Activated CD4-positive, alpha-beta T cell treated with anti-CD3 and anti-CD28 coated beads, Interleukin-2, amount 10 ng/mL, durations not matched to agents 7 days and 5 days (primary cell): ENCODE measurements around the gene RBBP8NL. TPM values are rescaled to one million over a fixed set of nuclear protein-coding genes. Genes with fewer than 3 reads are reported as not detected.
"Not testable (repeated sequence)": the region's sequence is repeated elsewhere in the genome, so short reads cannot be mapped to it uniquely, and the experiment has no call there.

Experiments
- CTCF ChIA-PET: fragments of 350-600 bp; sonication (Branson Sonifier 250); formaldehyde crosslinking; loops from one replicate; lab custom pipeline; 2021; ENCODE audit warnings: antibody characterized with exemption; lab: Charles Lee
- POLR2A ChIA-PET: fragments of 350-600 bp; sonication (Branson Sonifier 250); formaldehyde crosslinking; loops from one replicate; lab custom pipeline; 2021; ENCODE audit warnings: antibody characterized with exemption; lab: Charles Lee
- DNase-seq: peaks from one replicate; pipeline ENCODE4 v3.0.0-alpha.2; 2020
- H3K27ac Mint-ChIP-seq: one replicate; pipeline ENCODE4 v1.8.0; 2021; ENCODE audit warnings: mild to moderate bottlenecking, moderate library complexity, mixed read lengths
- H3K27me3 Mint-ChIP-seq: one replicate; pipeline ENCODE4 v1.8.0; 2021; ENCODE audit warnings: mixed read lengths
- H3K36me3 Mint-ChIP-seq: one replicate; pipeline ENCODE4 v1.8.0; 2021; ENCODE audit warnings: low read depth, mixed read lengths
- H3K4me1 Mint-ChIP-seq: one replicate; pipeline ENCODE4 v1.8.0; 2021; ENCODE audit warnings: mixed read lengths
- H3K4me3 Mint-ChIP-seq: one replicate; pipeline ENCODE4 v1.8.0; 2021; ENCODE audit warnings: mild to moderate bottlenecking, moderate library complexity, mixed read lengths
- H3K9me3 Mint-ChIP-seq: one replicate; pipeline ENCODE4 v1.8.0; 2021; ENCODE audit warnings: mixed read lengths
- total RNA-seq, 2 experiments: library from RNA; stranded (reverse); gene quantifications; one replicate each; pipeline ENCODE4 v1.2.3, GENCODE V29; 2021

Gene RBBP8NL
- total RNA-seq, 2 experiments from 2014 or later, result not detected

- DNase-seq, result no peak
- POLR2A ChIA-PET, result no interaction called here
- Mint-ChIP-seq H3K27me3 (peaks cover 3% of the 10 kb centered on the region), H3K9me3 (no peaks in the 10 kb centered on the region), H3K4me1 (no peaks in the 10 kb centered on the region), H3K27ac (no peak overlapping the region), H3K4me3 (no peak overlapping the region), H3K36me3 (no peaks in the 10 kb centered on the region)
- CTCF ChIA-PET, result interaction anchor here (0.8 kb wide), 1 partner anchor 10 kb away, joined by 4 read pairs; no protein-coding TSS in a partner anchor
Observed at GRCh38 chr20:62428396-62429295, 1.3 kb upstream of the RBBP8NL start.

GRCh38 chr20:62428002-62428372 is 648 bp upstream of the RBBP8NL start:
- POLR2A ChIA-PET, result no interaction called here
- CTCF ChIA-PET, result interaction anchor here (0.8 to 1.3 kb wide), 2 partner anchors 9 kb away, joined by 4 read pairs; no protein-coding TSS in a partner anchor

GRCh38 chr20:62426699-62427131 is 624 bp downstream of the RBBP8NL start:
- H3K27me3 Mint-ChIP-seq, result no peaks in the 10 kb centered on the region
- H3K36me3 Mint-ChIP-seq, result no peaks in the 10 kb centered on the region
- DNase-seq, result no peak
- CTCF ChIA-PET, result interaction anchor here (0.8 to 1.3 kb wide), 2 partner anchors 11 to 17 kb away, joined by 4 read pairs; no protein-coding TSS in a partner anchor
- POLR2A ChIA-PET, result no interaction called here
- H3K4me3 Mint-ChIP-seq, result no peak overlapping the region
- no peak overlapping the region for H3K27ac Mint-ChIP-seq
- no peaks in the 10 kb centered on the region for H3K9me3 Mint-ChIP-seq
- no peaks in the 10 kb centered on the region for H3K4me1 Mint-ChIP-seq

More at GRCh38 chr20:62428002-62428372, 648 bp upstream of the RBBP8NL start:
- no peak for DNase-seq
- Mint-ChIP-seq H3K4me3 (no peak overlapping the region), H3K36me3 (no peaks in the 10 kb centered on the region), H3K9me3 (no peaks in the 10 kb centered on the region), H3K4me1 (no peaks in the 10 kb centered on the region), H3K27ac (no peak overlapping the region), H3K27me3 (no peaks in the 10 kb centered on the region)

DNA sequence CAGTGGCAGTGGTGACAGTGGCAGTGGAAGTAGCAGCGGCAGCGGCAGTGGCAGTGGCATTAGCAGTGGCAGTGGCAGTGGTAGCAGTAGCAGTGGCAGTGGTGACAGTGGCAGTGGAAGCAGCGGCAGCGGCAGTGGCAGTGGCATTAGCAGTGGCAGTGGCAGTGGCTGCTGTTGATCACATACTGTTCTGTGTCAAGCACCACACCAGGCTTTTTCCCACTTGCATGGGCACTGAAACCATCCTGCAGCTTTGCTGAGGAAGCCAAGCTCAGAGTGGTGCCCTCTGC is 1.3 kb downstream of the RBBP8NL start:
- CTCF ChIA-PET, H3K36me3 Mint-ChIP-seq, POLR2A ChIA-PET, H3K27ac Mint-ChIP-seq, DNase-seq, H3K4me1 Mint-ChIP-seq, H3K4me3 Mint-ChIP-seq, H3K9me3 Mint-ChIP-seq, H3K27me3 Mint-ChIP-seq: not testable (repeated sequence)

DNA sequence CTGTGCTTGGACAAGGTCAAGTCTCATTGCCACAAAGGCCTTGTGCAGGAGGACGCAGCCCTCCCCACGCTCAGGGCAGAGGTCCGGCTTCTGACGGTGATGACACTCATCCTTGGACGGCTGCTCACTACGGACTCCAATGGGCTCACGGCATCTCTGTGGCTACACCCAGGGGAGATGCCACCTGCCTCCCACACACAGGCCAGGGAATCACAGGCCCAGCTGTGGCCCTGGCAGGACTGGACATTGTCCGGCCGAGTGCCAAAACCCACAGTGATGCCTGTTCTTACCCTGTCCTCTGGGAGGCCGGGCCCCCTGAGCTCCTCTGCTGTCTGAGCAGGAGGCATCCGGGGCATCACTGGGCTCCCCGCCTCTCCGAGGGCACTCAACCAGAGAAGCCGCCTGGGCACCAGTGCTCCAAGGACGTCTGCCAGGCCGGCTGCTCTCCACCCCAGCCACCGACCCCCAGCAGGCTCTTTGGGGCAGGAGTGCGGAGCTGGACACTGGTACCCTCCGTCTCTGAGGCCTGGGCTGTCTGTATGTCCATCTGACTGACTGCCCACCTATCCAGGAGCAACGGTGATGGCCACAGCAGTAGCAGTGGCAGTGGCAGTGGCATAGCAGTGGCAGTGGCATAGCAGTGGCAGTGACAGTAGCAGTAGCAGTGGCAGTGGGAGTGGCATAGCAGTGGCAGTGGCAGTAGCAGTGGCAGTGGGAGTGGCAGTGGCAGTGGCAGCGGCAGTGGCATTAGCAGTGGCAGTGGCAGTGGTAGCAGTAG is 1.9 kb downstream of the RBBP8NL start:
- DNase-seq, result no peak
- Mint-ChIP-seq H3K4me3 (no peak overlapping the region), H3K9me3 (peaks cover 6% of the 10 kb centered on the region), H3K4me1 (no peaks in the 10 kb centered on the region), H3K36me3 (no peaks in the 10 kb centered on the region), H3K27me3 (no peaks in the 10 kb centered on the region), H3K27ac (no peak overlapping the region)
- ChIA-PET CTCF (no interaction called here), POLR2A (no interaction called here)

DNA sequence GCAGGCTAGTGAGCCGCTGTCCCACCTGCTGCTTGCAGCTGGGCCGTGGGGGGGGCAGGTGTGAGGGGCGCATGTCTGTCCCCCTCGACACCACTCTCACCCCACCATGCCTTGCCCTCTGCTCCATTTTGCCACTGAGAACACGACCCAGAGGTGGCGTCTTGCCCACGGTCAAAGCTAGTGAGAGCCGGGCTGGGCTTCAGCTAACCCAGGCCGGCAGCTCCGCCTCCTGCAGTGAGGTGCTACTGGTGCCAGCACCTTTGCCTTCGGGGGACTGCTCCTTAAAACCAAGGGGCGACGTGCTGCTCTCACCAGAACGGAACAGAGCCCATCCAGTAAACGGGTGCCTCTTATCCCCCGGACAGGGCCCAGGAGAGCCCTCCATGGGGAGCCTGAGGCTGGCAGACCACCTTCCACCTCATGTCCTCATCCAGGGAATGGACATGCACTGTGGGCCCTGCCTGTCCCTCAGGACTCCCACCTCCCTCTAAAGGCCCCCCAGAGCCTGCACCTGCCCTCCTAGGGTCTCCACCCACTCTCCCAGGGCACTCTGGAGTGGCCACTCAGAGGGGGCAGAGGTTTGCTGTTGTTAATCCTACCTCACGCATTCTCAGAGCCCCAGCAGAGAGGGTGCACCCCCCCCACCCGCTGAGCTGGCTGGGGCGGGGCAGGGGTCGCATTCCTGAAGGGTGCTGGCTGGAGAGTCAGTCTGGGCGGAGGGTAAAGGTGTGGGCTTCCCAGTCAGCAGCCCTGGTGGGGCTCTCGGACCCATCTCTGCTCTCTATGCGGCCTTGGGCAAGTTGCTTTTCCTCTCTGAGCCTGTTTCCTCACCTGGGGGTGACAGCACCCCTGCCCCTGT is 2.9 kb downstream of the RBBP8NL start:
- Mint-ChIP-seq H3K4me3 (no peak overlapping the region), H3K36me3 (no peaks in the 10 kb centered on the region), H3K9me3 (peaks cover 6% of the 10 kb centered on the region), H3K4me1 (no peaks in the 10 kb centered on the region), H3K27me3 (no peaks in the 10 kb centered on the region), H3K27ac (no peak overlapping the region)
- no peak for DNase-seq
- ChIA-PET CTCF (interaction anchor here (0.8 kb wide), 1 partner anchor 305 kb away, joined by 3 read pairs; no protein-coding TSS in a partner anchor), POLR2A (no interaction called here)

- H3K4me1 Mint-ChIP-seq, result no peaks in the 10 kb centered on the region
- DNase-seq, result no peak
- no peaks in the 10 kb centered on the region for H3K36me3 Mint-ChIP-seq
- CTCF ChIA-PET, result no interaction called here
- H3K9me3 Mint-ChIP-seq, result peaks cover 6% of the 10 kb centered on the region
- no peak overlapping the region for H3K27ac Mint-ChIP-seq
- POLR2A ChIA-PET, result no interaction called here
- H3K4me3 Mint-ChIP-seq, result no peak overlapping the region
- no peaks in the 10 kb centered on the region for H3K27me3 Mint-ChIP-seq
Observed at GRCh38 chr20:62423326-62423706, 4.0 kb downstream of the RBBP8NL start.

- POLR2A ChIA-PET, result no interaction called here
- no peak overlapping the region for H3K4me3 Mint-ChIP-seq
Observed at GRCh38 chr20:62422636-62423325, 4.6 kb downstream of the RBBP8NL start.

DNA sequence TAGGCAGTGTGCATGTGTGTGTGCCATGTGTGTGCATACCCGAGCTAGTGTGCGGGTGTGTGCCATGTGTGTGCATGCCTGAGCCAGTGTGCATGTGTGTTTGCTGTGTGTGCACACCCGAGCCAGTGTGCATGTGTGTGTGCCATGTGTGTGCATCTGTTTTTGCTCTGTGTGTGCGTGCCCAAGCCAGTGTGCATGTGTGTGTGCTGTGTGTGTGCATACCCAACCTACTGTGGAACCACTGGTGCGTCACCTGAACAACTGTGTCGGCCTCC is 5.7 kb downstream of the RBBP8NL start:
- Mint-ChIP-seq H3K36me3 (no peaks in the 10 kb centered on the region), H3K27ac (no peak overlapping the region), H3K4me3 (no peak overlapping the region), H3K27me3 (no peaks in the 10 kb centered on the region), H3K4me1 (no peaks in the 10 kb centered on the region), H3K9me3 (peaks cover 6% of the 10 kb centered on the region)
- ChIA-PET CTCF (no interaction called here), POLR2A (no interaction called here)
- no peak for DNase-seq

More at GRCh38 chr20:62422636-62423325, 4.6 kb downstream of the RBBP8NL start:
- peaks cover 6% of the 10 kb centered on the region for H3K9me3 Mint-ChIP-seq
- H3K4me1 Mint-ChIP-seq, result no peaks in the 10 kb centered on the region
- CTCF ChIA-PET, result no interaction called here
- H3K27me3 Mint-ChIP-seq, result no peaks in the 10 kb centered on the region
- DNase-seq, result no peak
- H3K36me3 Mint-ChIP-seq, result no peaks in the 10 kb centered on the region
- H3K27ac Mint-ChIP-seq, result no peak overlapping the region

DNA sequence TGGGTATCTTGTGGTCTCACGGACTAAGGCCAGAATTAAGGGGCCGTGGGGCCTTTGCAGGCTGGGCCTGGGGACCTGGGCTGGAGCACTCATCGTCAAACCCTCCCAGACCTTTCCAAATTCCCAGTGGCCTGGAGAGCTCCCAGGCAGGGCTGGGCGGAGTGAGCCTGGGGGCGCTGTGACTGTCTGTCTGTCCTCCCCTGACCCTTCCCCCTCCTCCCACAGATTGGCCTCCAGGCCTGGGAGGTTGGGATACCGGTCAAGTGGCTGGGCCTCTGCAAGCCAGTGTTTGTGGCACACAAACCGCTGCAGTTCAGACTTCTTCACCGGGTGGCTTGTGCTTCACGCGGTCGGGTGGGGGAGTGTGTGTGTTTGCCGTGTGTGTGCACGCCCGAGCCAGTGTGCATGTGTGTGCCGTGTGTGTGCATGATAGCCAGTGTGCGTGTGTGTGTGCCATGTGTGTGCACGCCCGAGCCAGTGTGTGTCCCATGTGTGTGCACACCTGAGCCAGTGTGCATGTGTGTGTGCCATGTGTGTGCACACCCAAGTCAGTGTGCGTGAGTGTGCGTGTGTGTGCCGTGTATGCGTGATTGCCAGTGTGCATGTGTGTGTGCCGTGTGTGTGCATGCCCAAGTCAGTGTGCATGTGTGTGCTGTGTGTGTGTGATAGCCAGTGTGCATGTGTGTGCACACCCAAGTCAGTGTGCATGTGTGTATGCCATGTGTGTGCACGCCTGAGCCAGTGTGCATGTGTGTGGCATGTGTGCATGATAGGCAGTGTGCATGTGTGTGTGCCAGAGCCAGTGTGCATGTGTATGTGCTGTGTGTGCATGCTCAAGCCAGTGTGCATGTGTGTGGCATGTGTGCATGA is 6.3 kb downstream of the RBBP8NL start:
- H3K4me3 Mint-ChIP-seq, result no peak overlapping the region
- H3K27me3 Mint-ChIP-seq, result no peaks in the 10 kb centered on the region
- no peaks in the 10 kb centered on the region for H3K4me1 Mint-ChIP-seq
- ChIA-PET CTCF (no interaction called here), POLR2A (no interaction called here)
- no peak for DNase-seq
- H3K27ac Mint-ChIP-seq, result no peak overlapping the region
- no peaks in the 10 kb centered on the region for H3K36me3 Mint-ChIP-seq
- peaks cover 6% of the 10 kb centered on the region for H3K9me3 Mint-ChIP-seq

DNA sequence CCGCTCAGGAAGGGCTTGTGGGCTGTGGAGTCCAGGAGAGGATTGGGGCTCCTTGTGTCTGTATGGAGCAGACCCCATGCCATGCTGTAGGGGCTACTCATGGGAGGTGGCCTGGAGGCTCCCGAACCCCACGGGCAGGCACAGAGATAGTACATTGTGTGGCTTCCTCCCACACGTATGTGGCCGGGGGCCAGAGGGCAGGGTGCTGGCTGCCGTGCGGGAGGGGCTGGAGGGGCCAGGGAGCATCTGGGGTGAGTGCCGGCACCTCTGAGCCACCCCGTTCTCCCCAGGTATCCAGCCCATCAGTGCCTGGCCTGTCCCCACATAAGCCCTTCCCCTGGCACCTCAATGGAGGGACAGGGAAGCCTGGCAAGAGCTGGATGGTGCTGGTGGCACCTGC is 7.6 kb downstream of the RBBP8NL start:
- POLR2A ChIA-PET, result no interaction called here
- Mint-ChIP-seq H3K27ac (no peak overlapping the region), H3K4me3 (no peak overlapping the region), H3K27me3 (no peaks in the 10 kb centered on the region), H3K36me3 (no peaks in the 10 kb centered on the region), H3K4me1 (no peaks in the 10 kb centered on the region), H3K9me3 (peaks cover 6% of the 10 kb centered on the region)
- CTCF ChIA-PET, result no interaction called here
- no peak for DNase-seq
